SJCRH30 (cell line): Measurements from ENCODE around the gene CD207. TPM values are rescaled to one million over a fixed set of nuclear protein-coding genes. Genes with fewer than 3 reads are reported as not detected.
"Not testable (repeated sequence)": the region's sequence is repeated elsewhere in the genome, so short reads cannot be mapped to it uniquely, and the experiment has no call there.

Experiments
- DNase-seq, 2 experiments: peaks; one replicate each; pipeline ENCODE4 v3.0.0-alpha.2; 2015 to 2020
- H3K27ac ChIP-seq: fragments of 250-450 bp; sonication (Bioruptor Pico); 2 replicates; pipeline ENCODE4 v1.5.1; 2020; ENCODE audit warnings: mild to moderate bottlenecking, moderate library complexity
- H3K27me3 ChIP-seq: fragments of 250-450 bp; sonication (Bioruptor Pico); 2 replicates; pipeline ENCODE4 v1.5.1; 2020; ENCODE audit warnings: mild to moderate bottlenecking, moderate library complexity
- H3K36me3 ChIP-seq: fragments of 250-450 bp; sonication (Bioruptor Pico); 2 replicates; pipeline ENCODE4 v1.5.1; 2020; ENCODE audit warnings: mild to moderate bottlenecking, moderate library complexity
- H3K4me1 ChIP-seq: fragments of 250-450 bp; sonication (Bioruptor Pico); 2 replicates; pipeline ENCODE4 v1.5.1; 2020; ENCODE audit warnings: mild to moderate bottlenecking, moderate library complexity
- H3K4me3 ChIP-seq: fragments of 250-450 bp; sonication (Bioruptor Pico); 2 replicates; pipeline ENCODE4 v1.5.1; 2020; ENCODE audit warnings: mild to moderate bottlenecking, moderate library complexity
- H3K9me3 ChIP-seq: fragments of 250-450 bp; sonication (Bioruptor Pico); replicated peaks from 2 replicates; pipeline ENCODE4 v1.5.1; 2020; ENCODE audit warnings: mild to moderate bottlenecking, moderate library complexity
- total RNA-seq: library from RNA; depleted of rRNA; stranded (reverse); fragments of >200 nt; shearing (Covaris generic); gene quantifications from 2 replicates; pipeline ENCODE4 v1.2.3, GENCODE V29; 2014

The CD207 gene
- total RNA-seq, 1 experiment from 2014 or later, result not detected

DNA sequence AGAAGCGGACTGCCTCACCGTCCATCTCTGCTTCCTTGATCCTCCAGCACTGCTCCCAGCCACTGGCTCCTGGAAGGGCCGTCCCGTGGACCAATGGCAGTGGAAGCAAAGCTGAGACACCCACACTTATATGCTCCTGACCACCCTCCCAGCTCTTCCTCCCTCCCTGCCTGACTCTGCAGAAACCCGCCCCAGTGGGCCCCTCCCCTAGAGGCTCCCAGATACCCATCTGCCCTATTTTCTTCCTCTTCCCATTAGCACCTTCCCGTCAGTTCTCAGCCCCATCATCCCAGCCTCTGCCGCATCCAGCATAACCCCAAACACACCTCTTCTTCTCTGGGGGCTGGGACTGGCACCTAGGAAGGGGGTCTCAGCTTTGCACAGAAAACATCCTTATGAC is 15.1 kb downstream of the CD207 start, which contains the start of gene CLEC4F:
Gene CLEC4F, minus strand, starts transcription at position 101 of the 400 bp plus-strand sequence. Its CDS starts 76 bp downstream, at position 25.
- no peak within 1 kb of the TSS for H3K27ac ChIP-seq
- H3K4me1 ChIP-seq, result no peaks in the 10 kb centered on the region
- H3K9me3 ChIP-seq, result no peaks in the 10 kb centered on the region
- no peak within 1 kb of the TSS for H3K4me3 ChIP-seq
- H3K36me3 ChIP-seq, result no peaks in the 10 kb centered on the region
- DNase-seq, result no peak
- peaks cover 19% of the 10 kb centered on the region for H3K27me3 ChIP-seq

DNA sequence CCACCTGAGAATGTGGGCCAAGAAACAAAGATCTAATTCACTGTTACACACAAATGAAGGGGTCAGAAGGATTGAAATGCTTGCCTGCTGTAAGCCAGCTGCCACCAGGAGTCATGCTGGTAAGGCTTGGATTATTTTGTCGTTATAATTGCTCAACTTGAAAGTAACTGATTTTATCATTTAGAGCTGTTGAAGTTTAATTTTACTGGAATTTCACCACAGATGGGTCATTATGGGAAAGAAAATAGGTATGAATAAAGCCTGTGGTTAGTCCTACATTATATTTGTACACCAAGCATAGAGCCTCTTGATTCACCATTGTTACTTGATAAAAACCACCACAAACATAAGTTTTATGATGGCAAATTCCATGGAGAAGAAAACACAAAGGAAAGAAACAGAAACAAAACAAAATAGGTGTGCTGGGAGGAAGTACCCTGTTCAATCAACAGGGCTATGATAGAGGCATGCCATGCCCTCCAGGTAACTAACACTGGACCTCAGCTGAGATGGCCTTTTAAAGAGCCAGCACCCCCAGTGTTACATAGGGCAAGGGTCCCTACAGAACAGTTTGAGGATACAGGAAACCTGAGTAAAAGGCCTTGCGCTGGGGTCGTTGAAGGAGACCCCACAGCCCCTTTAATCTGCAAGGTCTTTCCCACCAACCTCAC is 18.2 kb downstream of the CD207 start:
- Histone ChIP-seq H3K9me3 (no peaks in the 10 kb centered on the region), H3K4me3 (no peak overlapping the region)

DNA sequence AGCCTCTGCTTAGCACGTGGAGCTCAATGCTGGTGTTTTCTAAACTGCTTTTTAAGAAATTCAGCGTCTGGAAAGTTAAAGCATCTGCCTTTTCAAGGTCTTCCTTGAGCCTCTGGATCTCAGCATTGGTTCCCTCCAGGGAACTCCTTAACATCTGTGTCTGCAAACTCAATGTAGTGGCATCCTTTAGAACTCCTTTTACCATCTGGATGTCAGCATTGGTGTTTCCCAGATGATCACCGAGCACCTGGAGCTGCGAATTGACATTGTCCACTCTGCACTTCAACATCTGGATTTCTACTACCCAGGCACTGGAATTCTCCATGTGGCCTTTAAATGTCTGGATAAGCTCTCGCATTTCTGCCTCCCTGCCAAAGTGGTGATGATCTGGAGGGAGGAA is 18.9 kb downstream of the CD207 start:
- no peaks in the 10 kb centered on the region for H3K9me3 ChIP-seq
- H3K36me3 ChIP-seq, result no peaks in the 10 kb centered on the region
- no peaks in the 10 kb centered on the region for H3K4me1 ChIP-seq
- H3K4me3 ChIP-seq, result no peak overlapping the region
- no peak overlapping the region for H3K27ac ChIP-seq
- no peak for DNase-seq
- peaks cover 20% of the 10 kb centered on the region for H3K27me3 ChIP-seq

More for the DNA sequence above, 18.2 kb downstream of the CD207 start:
- H3K36me3 ChIP-seq, result no peaks in the 10 kb centered on the region
- H3K27ac ChIP-seq, result no peak overlapping the region
- no peaks in the 10 kb centered on the region for H3K4me1 ChIP-seq
- peak in 1 of 2 experiments; percentile 8 for DNase-seq
- H3K27me3 ChIP-seq, result peaks cover 17% of the 10 kb centered on the region

DNA sequence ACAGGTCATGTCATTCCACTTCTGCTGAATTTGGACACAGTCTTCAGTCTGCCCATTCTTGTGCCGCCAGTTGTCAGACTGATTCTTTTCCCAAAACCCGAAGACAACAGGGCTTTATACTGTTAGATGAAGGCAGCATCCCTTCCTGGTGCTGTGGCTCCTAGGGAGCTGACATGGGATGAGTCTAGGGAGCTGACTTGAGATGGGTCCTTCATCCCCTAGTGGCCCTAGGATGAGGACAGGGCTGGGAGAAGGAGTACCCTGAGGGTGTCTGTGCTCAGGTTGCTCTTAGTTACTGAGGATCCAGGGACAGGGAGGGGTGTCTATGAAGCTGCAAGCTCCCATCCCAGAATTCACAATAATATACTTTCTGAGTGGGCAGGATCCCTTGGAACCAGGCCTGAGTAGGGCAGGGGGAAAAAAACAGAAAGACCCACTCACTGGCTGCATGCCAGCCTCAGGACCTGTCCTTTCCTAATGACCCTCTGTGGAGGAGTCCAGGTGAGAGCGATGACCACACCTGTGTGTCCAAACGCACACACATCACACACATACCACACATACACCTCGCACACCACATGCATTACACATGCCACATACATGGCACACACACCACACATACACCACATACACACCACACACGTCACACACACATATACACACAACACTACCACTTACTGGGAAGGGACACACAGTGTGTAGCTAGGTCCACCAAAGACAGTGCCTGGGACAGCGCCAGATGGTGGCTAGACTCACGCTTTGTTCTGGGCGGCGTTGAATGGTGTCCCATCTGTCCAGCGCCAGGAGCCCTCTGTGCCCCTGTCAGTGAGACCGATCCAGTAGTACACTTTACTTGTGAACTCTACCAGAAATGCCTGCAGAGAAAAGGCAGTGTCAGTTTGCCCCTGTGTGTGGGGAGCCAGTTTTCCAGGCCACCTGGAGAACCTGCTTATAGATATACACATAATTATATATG is 26.3 kb downstream of the CD207 start:
- Histone ChIP-seq H3K4me1 (no peaks in the 10 kb centered on the region), H3K27ac (no peak overlapping the region), H3K4me3 (no peak overlapping the region), H3K9me3 (no peaks in the 10 kb centered on the region), H3K27me3 (peaks cover 10% of the 10 kb centered on the region), H3K36me3 (no peaks in the 10 kb centered on the region)
- no peak for DNase-seq

DNA sequence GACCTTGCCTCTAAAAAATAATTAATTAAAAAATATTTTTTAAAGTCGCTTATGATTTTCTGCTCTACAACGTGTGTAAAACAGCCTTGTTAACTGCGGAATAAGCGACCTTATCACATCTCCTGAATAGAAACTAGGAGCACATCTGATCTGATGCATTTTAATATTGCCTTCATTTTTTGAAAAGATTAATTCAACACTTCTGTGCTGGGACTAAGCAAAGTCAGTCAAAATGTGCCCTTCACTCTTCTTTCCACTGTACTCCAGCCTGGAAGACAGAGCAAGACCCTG is 27.8 kb downstream of the CD207 start:
- Histone ChIP-seq H3K4me1 (no peaks in the 10 kb centered on the region), H3K9me3 (no peaks in the 10 kb centered on the region), H3K27me3 (peaks cover 10% of the 10 kb centered on the region), H3K4me3 (no peak overlapping the region), H3K36me3 (no peaks in the 10 kb centered on the region), H3K27ac (no peak overlapping the region)
- DNase-seq, result no peak

DNA sequence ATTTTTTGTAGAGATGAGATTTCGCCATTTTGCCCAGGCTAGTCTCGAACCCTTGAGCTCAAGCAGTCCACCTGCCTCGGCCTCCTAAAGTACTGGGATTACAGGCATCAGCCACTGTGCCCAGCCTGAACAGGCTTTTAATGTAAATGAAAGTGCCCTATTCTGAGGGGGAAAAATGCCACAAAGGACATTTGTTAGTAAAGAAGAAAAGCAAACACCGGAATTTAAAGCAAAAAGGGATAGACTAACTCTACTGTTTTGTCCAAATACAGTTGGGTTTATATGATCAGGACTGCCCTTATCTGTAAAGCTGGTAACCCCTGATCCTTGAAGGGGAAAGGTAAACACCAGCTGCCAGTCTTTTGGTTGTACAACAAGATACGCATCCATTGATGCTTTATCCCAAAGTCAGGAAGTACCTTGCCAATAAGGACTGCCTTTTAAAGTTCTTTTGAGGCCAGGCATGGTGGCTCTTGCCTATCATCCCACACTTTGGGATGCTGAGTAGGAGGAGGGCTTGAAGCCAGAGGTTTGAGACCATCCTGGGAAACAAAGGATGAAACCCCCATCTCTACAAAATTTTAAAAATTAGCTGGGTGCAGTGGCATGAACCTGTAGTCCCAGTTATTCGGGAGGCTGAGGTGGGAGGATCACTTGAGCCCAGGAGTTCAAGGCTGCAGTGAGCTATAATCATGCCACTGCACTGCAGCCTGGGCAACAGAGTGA is 28.4 kb downstream of the CD207 start:
- H3K27me3 ChIP-seq, result peaks cover 14% of the 10 kb centered on the region
- no peaks in the 10 kb centered on the region for H3K9me3 ChIP-seq
- no peaks in the 10 kb centered on the region for H3K4me1 ChIP-seq
- DNase-seq, result no peak
- H3K27ac ChIP-seq, result no peak overlapping the region
- H3K36me3 ChIP-seq, result no peaks in the 10 kb centered on the region
- H3K4me3 ChIP-seq, result no peak overlapping the region

DNA sequence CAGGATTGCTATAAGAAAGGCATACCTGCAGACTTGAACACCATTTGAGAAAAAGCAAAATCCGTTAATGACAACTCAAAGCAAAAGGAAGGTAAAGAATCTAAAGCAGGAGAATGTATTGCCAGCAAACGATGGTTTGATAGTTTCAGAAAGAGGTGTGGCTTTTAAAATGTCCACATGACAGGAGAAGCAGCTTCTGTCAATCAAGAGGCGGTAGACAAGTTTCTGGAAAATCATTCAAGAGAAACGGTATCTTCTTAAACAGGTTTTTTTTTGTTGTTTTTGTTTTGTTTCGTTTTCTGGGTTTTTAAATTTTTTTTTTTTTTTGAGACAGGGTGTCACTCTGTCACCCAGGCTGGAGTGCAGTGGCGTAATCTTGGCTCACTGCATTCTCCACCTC is 29.0 kb downstream of the CD207 start:
- H3K4me3 ChIP-seq, result no peak overlapping the region
- peaks cover 11% of the 10 kb centered on the region for H3K27me3 ChIP-seq
- no peaks in the 10 kb centered on the region for H3K9me3 ChIP-seq
- no peaks in the 10 kb centered on the region for H3K36me3 ChIP-seq
- no peak for DNase-seq
- no peaks in the 10 kb centered on the region for H3K4me1 ChIP-seq
- no peak overlapping the region for H3K27ac ChIP-seq

DNA sequence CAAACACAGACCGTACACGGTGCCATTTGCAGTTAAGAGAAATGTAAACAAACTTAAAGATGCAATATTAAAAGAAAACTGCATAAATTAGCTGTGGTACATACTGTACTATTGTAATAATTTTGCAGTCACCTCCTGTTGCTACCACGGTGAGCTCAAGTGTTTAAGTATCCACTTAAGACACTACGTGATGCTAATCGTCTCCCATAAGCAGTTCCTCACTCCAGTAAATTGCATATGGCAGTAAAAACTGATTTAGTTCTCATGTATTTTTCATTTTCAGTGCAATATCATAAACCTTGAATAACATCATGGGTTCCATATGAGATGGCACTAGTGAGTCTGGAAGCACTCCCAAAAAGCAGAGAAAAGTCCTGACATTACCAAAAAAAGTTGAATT is 29.6 kb downstream of the CD207 start:
- H3K36me3 ChIP-seq, result no peaks in the 10 kb centered on the region
- no peaks in the 10 kb centered on the region for H3K9me3 ChIP-seq
- DNase-seq, result no peak
- no peak overlapping the region for H3K27ac ChIP-seq
- H3K27me3 ChIP-seq, result peaks cover 11% of the 10 kb centered on the region
- H3K4me3 ChIP-seq, result no peak overlapping the region
- no peaks in the 10 kb centered on the region for H3K4me1 ChIP-seq

DNA sequence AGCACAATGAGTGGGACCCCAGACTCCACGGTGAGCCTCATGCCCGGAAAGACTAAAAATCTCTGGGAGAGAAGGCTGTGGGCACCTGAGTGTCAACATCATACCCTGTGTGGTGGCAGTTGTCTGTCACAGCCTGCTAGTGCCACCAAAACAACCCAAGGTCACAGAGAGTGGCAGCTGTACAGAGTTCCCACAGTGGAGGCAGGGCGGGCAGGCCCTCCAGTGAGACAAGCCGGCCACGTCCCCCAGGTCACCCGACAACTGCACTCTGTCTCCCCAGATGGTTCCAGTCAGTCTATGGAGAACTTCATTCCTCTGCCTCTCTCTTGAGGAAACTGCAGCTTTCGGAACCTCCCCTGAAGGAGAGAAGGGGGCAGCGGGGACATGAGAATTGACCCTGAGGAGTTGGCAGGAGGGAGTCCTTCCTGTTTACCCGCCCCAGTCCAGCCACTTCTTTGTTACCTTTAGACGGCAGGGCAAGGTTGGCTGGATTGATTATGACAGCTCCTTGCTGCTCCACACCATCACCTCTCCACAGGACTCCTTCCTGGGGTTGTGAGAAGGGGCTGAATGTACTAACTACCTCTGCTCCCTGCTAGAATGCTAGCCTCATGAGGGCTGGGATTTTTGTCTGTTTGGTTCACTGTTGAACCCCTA is 33.9 kb downstream of the CD207 start:
- Histone ChIP-seq H3K36me3 (no peaks in the 10 kb centered on the region), H3K9me3 (0 out of 2 replicates have a peak, but pooled peaks cover 10% of the 10 kb centered on the region), H3K4me1 (no peaks in the 10 kb centered on the region), H3K27ac (no peak overlapping the region), H3K4me3 (no peak overlapping the region), H3K27me3 (peaks cover 7% of the 10 kb centered on the region; the same call in 1 of the 2 replicates)
- DNase-seq, result no peak

DNA sequence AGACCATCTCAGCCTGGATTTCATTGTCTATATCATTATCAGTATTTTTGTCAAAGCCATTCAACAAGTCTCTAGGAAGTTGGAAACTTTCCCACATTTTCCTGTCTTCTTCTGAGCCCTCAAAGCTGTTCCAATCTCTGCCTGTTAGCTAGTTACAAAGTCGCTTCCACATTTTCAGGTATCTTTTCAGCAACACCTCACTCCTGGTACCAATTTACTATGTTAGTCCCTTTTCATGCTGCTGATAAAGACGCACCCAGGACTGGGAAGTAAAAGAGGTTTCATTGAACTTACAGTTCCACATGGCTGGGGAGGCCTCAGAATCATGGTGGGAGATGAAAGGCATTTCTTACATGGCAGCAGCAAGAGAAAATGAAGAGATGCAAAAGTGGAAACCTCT is 35.9 kb downstream of the CD207 start:
- Histone ChIP-seq H3K4me1 (no peaks in the 10 kb centered on the region), H3K9me3 (0 out of 2 replicates have a peak, but pooled peaks cover 10% of the 10 kb centered on the region), H3K4me3 (no peak overlapping the region), H3K27me3 (peaks cover 3% of the 10 kb centered on the region; the same call in 1 of the 2 replicates), H3K36me3 (no peaks in the 10 kb centered on the region), H3K27ac (no peak overlapping the region)
- DNase-seq, result no peak

DNA sequence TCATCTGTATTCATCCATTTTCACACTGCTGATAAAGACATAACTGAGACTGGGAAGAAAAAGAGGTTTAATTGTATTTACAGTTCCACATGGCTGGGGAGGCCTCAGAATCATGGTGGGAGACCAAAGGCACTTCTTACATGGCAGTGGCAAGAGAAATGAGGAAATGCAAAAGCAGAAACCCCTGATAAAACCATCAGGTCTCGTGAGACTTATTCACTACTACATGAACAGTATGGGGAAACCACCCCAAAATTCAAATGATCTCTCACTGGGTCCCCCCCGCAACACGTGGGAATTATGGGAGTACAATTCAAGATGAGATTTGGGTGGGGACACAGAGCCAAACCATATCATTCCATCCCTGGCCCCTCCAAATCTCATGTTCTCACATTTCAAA is 37.6 kb downstream of the CD207 start:
- not testable (repeated sequence) for H3K36me3 ChIP-seq, DNase-seq, H3K4me1 ChIP-seq, H3K27ac ChIP-seq, H3K27me3 ChIP-seq, H3K4me3 ChIP-seq
- 0 out of 2 replicates have a peak, but pooled peaks cover 10% of the 10 kb centered on the region for H3K9me3 ChIP-seq

DNA sequence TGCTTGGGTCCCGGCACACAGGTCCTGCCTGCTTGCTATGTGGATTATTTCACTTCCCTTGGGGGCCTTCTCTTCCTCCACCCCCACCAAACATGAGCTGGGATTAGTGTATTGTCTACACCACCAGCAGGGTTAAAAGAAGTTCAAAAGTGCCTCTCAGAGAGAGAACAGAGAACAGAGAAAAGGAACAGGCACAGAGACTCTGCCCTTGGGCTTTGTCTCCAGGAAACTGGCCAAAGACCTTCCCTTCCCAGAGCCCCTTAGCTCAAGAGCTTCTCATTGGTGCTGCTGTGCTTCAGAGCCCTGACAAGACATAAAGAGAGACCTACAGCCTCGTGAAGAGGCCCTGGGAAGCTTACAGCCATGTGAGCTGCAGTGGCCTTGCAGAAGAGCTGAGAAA is 38.1 kb downstream of the CD207 start:
- H3K27ac ChIP-seq, result no peak overlapping the region
- no peaks in the 10 kb centered on the region for H3K36me3 ChIP-seq
- 0 out of 2 replicates have a peak, but pooled peaks cover 10% of the 10 kb centered on the region for H3K9me3 ChIP-seq
- H3K27me3 ChIP-seq, result peaks cover 2% of the 10 kb centered on the region
- DNase-seq, result no peak
- no peaks in the 10 kb centered on the region for H3K4me1 ChIP-seq
- no peak overlapping the region for H3K4me3 ChIP-seq

DNA sequence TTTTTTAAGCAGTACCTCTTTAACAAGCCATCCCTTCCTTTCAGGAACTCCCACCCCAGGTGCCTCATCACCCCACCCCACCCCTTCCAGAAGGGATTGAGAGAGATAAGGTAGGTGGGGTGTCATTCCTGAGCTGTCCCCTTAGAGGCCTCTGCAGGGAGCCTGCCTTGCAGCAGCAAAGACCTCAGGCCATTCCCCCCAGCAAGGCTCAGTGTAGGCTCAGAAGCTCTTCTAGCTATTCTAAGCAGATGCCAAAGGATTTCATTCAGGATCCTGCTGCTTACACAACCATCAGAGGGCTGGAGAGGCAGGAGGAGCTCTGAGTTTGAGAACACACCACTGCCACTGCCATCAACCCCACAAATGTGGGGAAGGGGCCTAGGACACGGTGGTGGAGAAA is 39.4 kb downstream of the CD207 start:
- 0 out of 2 replicates have a peak, but pooled peaks cover 10% of the 10 kb centered on the region for H3K9me3 ChIP-seq
- no peaks in the 10 kb centered on the region for H3K36me3 ChIP-seq
- H3K27me3 ChIP-seq, result no peaks in the 10 kb centered on the region; the same call in 1 of the 2 replicates
- no peak overlapping the region for H3K27ac ChIP-seq
- H3K4me3 ChIP-seq, result no peak overlapping the region
- no peak for DNase-seq
- no peaks in the 10 kb centered on the region for H3K4me1 ChIP-seq
